HG02571 (cell line): ENCODE results near the gene EPHB1.

Experiments
- ATAC-seq: cut with Tn5 transposase; IDR thresholded peaks from one replicate; pipeline ENCODE4 v1.9.1; 2021; ENCODE audit warnings: mild to moderate bottlenecking, moderate library complexity; ENCODE audit not compliant: unreplicated experiment

Gene EPHB1

GRCh38 chr3:134840459-134840858 is 45.4 kb downstream of the EPHB1 start:
- no peak for ATAC-seq

DNA sequence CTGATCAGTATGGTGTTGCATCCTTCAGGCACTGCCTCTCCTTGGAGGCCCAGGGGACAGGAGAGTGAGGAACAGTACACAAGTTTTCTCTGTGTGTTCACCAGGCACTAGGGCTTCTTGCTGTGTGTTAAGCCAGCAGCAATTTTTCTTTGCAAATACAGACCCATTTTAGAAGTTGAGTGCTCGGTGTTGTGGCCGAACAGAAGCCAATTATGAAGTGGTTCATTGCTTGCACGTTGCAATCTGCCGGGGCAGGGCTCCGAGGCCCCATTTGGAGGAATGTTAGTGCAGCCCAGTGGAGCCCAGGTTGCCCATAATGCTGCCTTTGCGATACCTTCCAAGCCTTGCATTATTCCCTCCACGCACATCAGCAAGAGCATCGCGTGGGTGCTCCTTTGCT is 51.0 kb downstream of the EPHB1 start:
- ATAC-seq = no peak

- ATAC-seq = no peak
Observed at GRCh38 chr3:134846911-134847317, 51.9 kb downstream of the EPHB1 start.

GRCh38 chr3:134847349-134847748 is 52.3 kb downstream of the EPHB1 start:
- no peak for ATAC-seq

DNA sequence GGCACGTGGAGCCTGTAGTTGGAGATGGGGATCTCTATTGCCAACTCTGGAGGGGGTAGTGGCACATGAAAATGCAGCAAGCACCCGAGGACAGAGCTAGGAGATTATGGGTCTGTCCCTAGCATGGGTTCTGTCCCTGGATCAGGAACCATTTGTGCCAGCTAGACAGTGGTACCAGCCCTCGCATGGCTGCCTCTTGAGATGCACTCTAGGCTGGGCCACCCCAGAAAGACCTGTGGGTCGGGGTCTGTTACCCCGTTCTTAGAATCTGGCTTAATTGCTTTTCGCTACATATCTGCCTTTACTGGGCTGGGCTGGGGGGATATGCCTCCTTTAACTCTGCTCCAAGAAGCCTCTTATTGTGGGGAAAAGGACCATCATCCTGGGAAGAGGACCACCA is 54.5 kb downstream of the EPHB1 start:
- ATAC-seq = no peak

DNA sequence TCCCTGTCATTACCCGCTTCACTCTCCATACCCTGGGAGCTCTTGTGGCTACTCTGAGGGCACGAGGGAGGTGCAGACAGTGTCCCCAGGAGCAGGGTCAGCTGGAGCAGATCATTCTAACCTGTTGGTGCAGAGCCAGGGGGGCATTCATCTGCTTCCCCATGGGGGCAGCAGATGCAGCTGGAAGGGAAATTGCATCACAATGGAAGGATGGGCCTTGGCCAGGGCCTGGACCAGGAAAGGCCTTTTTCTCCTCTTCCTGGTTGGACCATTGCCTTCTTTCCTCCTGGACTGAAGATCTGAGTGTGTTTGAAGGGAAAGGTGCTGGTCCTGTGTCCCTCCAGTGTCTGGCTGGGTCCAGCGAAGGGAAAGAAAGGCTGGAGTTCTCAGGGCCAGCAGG is 55.7 kb downstream of the EPHB1 start:
- no peak for ATAC-seq

DNA sequence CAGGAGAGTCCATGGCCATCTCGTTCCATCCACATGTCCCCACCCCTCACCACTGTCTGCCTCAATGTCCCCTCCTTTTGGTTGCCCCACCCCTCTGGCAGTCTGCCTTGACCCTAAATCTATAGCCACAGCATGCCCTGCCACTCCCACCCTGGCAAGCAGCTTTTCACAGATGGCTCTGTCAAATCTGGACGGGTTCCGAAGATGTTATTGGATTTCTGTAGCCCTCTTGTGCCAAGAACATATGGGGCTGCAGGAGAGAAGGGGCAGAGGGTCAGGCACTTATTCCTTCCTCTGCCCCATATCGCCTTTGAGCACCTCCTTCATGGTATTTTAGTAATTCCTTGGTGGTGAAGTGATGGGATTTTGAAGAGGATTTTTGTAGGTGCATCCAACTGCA is 57.1 kb downstream of the EPHB1 start:
- ATAC-seq = no peak

GRCh38 chr3:134852893-134853351 is 57.9 kb downstream of the EPHB1 start:
- ATAC-seq = peak; percentile 95

- no peak for ATAC-seq
Observed at GRCh38 chr3:134854254-134854653, 59.2 kb downstream of the EPHB1 start.

DNA sequence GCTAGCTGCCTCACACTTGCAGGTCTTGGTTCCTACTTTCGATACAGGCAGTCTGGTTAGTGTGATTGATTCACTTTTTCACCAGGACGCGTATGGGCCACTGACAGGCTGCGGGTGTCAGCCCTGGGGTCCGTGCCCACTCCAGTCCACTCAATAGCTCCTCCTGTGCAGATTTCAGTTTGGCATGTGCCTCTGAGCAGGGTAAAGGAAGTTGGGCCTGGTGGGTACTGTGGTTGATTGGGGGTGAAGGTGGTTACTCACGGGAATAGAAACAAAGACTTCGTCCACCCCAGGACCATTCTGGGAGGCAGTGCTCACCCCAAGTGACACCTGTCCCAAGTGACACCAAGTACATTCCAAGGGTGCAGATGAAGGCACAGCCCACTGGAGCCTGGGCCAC is 62.3 kb downstream of the EPHB1 start:
- no peak for ATAC-seq

- ATAC-seq = no peak
Observed at GRCh38 chr3:134857776-134858362, 62.8 kb downstream of the EPHB1 start.

DNA sequence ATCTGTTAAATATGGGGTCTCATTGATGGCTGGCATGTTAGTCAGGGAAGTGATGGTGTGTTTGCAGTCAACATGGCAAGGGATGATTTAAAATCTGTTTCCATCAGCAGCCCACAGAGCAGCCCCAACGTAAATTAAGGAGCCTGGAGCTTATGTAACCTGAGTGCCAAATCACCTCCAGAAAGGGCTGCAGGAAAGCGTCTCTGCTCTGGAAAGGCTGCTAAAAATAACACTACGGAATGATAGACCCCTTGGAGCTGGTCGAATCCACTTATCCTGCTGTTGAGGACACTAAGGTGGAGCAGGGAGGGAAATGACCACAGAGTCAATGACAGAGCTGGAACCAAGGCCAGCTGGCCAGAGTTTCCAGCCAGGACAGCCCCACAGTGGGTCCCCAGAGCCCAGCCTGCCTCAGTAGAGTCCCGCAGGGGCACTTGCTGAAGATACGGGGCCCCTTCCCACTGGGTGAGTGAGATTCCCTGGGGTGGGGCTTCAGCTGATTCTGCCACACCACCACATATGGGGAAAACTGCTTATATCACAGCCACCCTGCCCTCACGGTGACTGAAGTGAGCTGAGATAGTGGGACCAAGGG is 63.5 kb downstream of the EPHB1 start:
- no peak for ATAC-seq

GRCh38 chr3:134859341-134859740 is 64.3 kb downstream of the EPHB1 start:
- no peak for ATAC-seq

DNA sequence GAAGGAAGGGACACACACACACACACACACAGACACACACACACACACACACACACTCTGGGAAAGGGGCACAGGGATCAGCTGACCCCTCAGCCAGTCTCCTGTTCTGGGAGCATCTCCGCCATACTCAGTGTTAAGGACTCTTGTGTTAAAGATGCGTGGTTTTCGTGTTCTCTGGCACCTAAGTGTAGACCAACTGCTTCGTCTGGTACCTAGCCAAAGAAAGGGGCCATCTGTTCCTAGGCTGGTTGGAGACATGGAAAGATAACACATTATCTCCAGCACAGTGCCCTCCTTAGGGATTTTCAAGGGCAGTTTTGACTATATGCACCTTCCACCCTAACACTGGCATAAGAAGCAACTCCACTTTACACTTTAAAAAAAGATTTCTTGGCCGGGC is 65.1 kb downstream of the EPHB1 start:
- no peak for ATAC-seq

- no peak for ATAC-seq
Observed at GRCh38 chr3:134863915-134864314, 68.9 kb downstream of the EPHB1 start.

DNA sequence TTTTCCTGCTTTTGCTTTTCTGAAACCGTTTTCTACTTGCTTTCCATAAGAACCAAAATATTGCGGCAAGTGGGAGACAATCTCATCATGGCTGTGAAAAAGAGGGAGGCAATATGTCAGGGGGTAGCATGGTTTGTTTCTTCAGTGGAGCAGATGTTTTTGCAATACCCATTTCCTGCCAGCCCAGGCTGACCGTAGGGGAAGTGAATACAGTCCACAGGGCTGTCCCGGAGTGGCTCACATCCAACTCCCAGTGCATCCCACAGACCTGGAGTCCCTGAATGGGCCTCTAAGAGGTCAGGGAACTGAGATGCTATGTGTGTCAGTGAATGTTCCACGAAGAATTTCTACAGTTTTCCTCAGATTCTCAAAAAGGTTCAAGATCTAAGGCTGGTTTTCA is 69.6 kb downstream of the EPHB1 start:
- ATAC-seq = no peak

DNA sequence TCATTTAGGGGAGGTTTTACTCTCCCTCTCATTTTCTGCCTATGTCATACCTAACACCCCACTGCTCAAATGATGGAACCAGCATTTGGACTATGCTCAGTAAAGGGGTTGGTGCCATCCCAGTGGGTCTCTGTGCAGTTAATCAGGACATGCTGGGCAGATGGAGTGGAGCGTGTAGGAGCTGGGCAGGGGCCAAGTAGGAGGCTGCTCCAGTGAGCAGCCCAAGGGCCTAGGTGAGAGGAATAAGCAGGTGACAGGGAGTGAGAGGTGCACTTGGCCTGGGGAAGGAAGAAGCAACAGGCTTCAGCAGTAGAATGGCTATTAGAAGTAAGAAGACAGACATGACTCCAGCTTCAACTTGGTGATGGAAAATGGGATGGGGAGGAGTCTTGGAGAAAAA is 72.2 kb downstream of the EPHB1 start:
- no peak for ATAC-seq

DNA sequence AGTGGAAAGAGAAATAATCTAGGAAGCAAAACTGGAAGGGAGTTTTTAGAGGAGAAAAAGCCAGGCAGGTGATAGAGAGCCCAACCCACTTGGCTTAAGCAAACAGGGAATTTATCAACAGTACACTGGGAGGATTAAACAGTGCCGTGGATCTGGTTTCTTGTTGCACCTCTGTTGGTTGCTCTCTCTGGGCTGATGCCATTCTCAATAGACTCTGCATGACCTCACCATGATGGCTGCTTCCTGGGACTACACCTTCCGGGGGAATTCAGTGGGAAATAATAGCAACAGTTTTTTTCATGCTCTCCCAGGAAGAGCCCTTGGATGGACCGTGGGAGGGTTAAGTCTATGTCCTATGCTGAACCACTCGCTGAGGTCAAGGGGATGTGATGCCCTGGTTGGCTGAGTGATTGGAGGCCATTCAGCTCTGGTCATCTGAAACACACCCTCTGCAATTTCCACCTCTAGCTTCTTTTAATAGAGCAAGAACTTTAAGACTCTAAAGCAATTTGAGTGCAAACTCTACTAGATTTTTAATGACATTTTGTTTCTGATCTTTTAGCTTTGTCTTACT is 74.2 kb downstream of the EPHB1 start:
- ATAC-seq = no peak

DNA sequence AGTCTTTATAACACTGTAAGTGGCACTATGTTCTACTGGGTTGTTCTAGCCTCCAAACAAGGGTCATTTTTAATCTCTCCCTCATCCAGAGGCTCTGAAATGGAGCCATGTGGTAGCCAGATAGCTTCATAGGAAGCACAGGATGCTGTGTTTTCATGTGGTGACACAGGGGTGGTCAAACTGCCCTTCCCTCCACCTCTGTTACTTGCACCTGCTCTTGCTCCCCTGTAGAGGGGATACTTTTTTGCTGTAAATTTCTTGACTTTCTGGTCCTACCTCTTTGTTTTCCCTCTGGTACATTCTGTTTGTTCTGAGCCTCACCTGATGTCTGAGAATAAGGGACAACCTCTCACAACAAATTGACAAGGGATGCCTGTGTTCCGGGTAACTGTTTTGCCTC is 76.8 kb downstream of the EPHB1 start:
- ATAC-seq = no peak

GRCh38 chr3:134872440-134873388 is 77.7 kb downstream of the EPHB1 start:
- ATAC-seq = no peak

DNA sequence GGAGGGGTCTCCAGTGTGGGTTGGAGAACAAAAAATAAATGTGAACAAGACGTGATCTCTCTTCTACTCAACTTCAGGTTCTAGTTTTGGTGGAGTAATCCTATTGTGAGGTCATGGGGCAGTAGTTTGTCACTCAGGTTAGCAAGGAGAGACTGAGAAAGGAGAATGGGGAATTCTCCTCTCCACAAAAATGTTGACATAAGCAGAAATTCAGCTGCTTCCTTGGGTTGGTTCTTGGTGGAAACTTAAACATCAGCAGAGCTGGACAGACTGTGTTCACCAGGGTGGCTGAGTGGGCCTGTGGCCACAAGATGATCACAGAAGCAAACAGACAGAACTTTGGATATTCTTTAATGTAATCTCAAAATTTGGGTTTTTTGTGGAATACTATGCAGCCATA is 78.7 kb downstream of the EPHB1 start:
- no peak for ATAC-seq
